SU-DHL-6 (cell line): Measurements from ENCODE around the gene CIP2A.

Experiments used
- CTCF ChIP-seq: fragments of 200-600 bp; sonication (generic); IDR thresholded peaks from one replicate; pipeline ENCODE4 v1.5.1; 2017; ENCODE audit warnings: antibody characterized with exemption, mild to moderate bottlenecking, low read length, moderate library complexity; ENCODE audit not compliant: insufficient read depth, poor library complexity, severe bottlenecking
- EZH2phosphoT487 ChIP-seq: fragments of 200-600 bp; sonication (generic), shearing (Covaris generic); conservative IDR thresholded peaks from 2 replicates; pipeline ENCODE4 v1.6.1; 2018; ENCODE audit warnings: mild to moderate bottlenecking, antibody characterized with exemption, low read length, moderate library complexity, mixed read lengths

- TF ChIP-seq CTCF: no peak
- TF ChIP-seq EZH2phosphoT487: no peak
Measured at GRCh38 chr3:108512671-108513070, 76.6 kb downstream of the CIP2A start.
